Measurements from ENCODE around the gene SULT2B1. TPM values are rescaled to one million over a fixed set of nuclear protein-coding genes. Genes with fewer than 3 reads are reported as not detected.
A peak's percentile ranks its signal among the peaks of the same experiment; 100 is the strongest.
"Not testable (repeated sequence)": the region's sequence is repeated elsewhere in the genome, so short reads cannot be mapped to it uniquely, and the experiment has no call there.

SULT2B1 gene
- polyA plus RNA-seq, 2 of the 4 experiments (the other 2 are of a cell fraction) = 22.2 to 34.3 TPM

DNA sequence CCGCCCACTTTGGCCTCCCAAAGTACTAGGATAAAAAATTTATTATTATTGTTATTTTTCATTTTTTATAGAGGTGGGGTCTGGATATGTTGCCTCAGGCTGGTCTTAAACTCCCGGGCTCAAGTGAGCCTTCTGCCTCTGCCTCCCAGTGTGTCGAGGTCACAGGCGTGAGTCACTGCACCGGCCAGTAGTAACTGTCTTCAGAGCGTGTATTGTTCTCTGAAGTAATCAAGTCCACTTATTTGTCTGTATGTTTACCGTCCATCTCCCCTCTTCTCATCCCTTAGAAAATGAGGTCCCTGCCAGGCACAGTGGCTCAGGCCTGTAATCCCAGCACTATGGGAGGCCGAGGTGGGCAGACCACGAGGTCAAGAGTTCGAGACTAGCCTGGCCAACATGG, 18.2 kb upstream of the SULT2B1 start:
- Histone ChIP-seq H3K9me3 (peaks cover 7% of the 10 kb centered on the region; the same call in 2 of the 3 replicates), H3K4me3 (no peak overlapping the region), H3K4me2 (no peak overlapping the region), H3K27ac (peak overlapping the region in 1 of 2 experiments; percentile 30; a peak in 2 of 6 replicates), H3K4me1 (peaks cover under 1% of the 10 kb centered on the region; the same call in 1 of the 3 replicates)
- 64% methylated on average over 10 of the region's 10 CpGs for WGBS (ENCODE audit: missing lambda C conversion rate)
- TF ChIP-seq CHD4 (IDR thresholded peaks at IDR 0.05; ENCODE audit: borderline replicate concordance) (no peak), FOSL2 (IDR thresholded peaks at IDR 0.05) (no peak), FOSL2 (CRISPR knock-in tag; IDR thresholded peaks at IDR 0.05) (peak; percentile 10; the same call in 1 of the 2 replicates), ZC3H11A (IDR thresholded peaks at IDR 0.05) (no peak), JUN (IDR thresholded peaks at IDR 0.05) (no peak), EHMT2 (IDR thresholded peaks at IDR 0.05; ENCODE audit: low read depth) (no peak), FOXS1 (CRISPR knock-in tag; IDR thresholded peaks at IDR 0.05) (no peak)
- TF ChIP-seq, protein P1, sequence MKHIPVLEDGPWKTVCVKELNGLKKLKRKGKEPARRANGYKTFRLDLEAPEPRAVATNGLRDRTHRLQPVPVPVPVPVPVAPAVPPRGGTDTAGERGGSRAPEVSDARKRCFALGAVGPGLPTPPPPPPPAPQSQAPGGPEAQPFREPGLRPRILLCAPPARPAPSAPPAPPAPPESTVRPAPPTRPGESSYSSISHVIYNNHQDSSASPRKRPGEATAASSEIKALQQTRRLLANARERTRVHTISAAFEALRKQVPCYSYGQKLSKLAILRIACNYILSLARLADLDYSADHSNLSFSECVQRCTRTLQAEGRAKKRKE (CRISPR knock-in tag; IDR thresholded peaks at IDR 0.05; ENCODE audit: low read depth) = no peak
- POLR2A ChIA-PET = no interaction called here
- FAIRE-seq (no peak), ATAC-seq (peak in 1 of 2 experiments; percentile 41; a peak in 2 of 6 replicates), DNase-seq (ENCODE audit: low read depth in 1 of 2, low spot score in 1 of 2) (no peak)
- CTCF ChIA-PET = interaction anchor here (1.1 kb wide), 1 partner anchor 50 kb away, joined by 3 read pairs; no protein-coding TSS in a partner anchor

DNA sequence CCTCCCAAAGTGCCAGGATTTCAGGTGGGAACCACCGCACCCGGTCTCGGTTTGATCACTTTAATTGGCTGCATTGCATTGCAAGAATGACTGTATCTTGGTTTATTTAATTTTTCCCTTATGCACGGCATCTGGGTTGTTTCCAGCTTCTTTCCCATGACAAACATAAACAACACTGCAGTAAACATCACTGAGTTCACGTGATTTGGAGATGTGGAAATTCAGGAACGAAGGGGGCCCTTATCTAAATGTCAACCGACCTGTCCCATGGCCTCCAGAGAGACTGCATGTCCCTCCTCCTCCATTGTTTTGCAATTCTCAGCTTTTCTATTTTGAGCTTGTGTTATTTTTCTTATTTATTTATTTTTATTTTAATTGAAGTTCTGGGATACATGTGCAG, 14.4 kb upstream of the SULT2B1 start:
- Histone ChIP-seq H3K4me3 (no peak overlapping the region), H3K4me1 (peaks cover 20% of the 10 kb centered on the region), H3K4me2 (no peak overlapping the region), H3K27ac (peak overlapping the region in 1 of 2 experiments; percentile 16; a peak in 1 of 6 replicates), H3K9me3 (no peaks in the 10 kb centered on the region)
- CTCF ChIA-PET = interaction anchor here (1.1 to 6.8 kb wide), 6 partner anchors 10 to 46 kb away, joined by 3 to 42 read pairs (median 6); no protein-coding TSS in a partner anchor
- ATAC-seq (no peak), FAIRE-seq (no peak), DNase-seq (ENCODE audit: low read depth in 1 of 2, low spot score in 1 of 2) (no peak)
- POLR2A ChIA-PET = no interaction called here
- TF ChIP-seq MAFK (IDR thresholded peaks at IDR 0.05; ENCODE audit: partially characterized antibody) (no peak), HEYL (CRISPR knock-in tag; IDR thresholded peaks at IDR 0.05) (no peak), HDAC2 (IDR thresholded peaks at IDR 0.05) (no peak), FOSB (CRISPR knock-in tag; IDR thresholded peaks at IDR 0.05) (no peak), SREBF2 (IDR thresholded peaks at IDR 0.05) (no peak), NPAS2 (CRISPR knock-in tag; IDR thresholded peaks at IDR 0.05; ENCODE audit: borderline replicate concordance) (no peak), ZSCAN20 (CRISPR knock-in tag; IDR thresholded peaks at IDR 0.05) (no peak), JUNB (IDR thresholded peaks at IDR 0.05) (no peak), JUN (IDR thresholded peaks at IDR 0.05) (no peak)
- TF ChIP-seq, protein P1 (CRISPR knock-in tag; IDR thresholded peaks at IDR 0.05; ENCODE audit: low read depth) = no peak
- TF ChIP-seq, protein P2, sequence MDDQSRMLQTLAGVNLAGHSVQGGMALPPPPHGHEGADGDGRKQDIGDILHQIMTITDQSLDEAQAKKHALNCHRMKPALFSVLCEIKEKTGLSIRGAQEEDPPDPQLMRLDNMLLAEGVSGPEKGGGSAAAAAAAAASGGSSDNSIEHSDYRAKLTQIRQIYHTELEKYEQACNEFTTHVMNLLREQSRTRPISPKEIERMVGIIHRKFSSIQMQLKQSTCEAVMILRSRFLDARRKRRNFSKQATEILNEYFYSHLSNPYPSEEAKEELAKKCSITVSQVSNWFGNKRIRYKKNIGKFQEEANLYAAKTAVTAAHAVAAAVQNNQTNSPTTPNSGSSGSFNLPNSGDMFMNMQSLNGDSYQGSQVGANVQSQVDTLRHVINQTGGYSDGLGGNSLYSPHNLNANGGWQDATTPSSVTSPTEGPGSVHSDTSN (IDR thresholded peaks at IDR 0.05) = no peak
- TF ChIP-seq, protein P3, sequence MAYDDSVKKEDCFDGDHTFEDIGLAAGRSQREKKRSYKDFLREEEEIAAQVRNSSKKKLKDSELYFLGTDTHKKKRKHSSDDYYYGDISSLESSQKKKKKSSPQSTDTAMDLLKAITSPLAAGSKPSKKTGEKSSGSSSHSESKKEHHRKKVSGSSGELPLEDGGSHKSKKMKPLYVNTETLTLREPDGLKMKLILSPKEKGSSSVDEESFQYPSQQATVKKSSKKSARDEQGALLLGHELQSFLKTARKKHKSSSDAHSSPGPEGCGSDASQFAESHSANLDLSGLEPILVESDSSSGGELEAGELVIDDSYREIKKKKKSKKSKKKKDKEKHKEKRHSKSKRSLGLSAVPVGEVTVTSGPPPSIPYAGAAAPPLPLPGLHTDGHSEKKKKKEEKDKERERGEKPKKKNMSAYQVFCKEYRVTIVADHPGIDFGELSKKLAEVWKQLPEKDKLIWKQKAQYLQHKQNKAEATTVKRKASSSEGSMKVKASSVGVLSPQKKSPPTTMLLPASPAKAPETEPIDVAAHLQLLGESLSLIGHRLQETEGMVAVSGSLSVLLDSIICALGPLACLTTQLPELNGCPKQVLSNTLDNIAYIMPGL (CRISPR knock-in tag; IDR thresholded peaks at IDR 0.05; ENCODE audit: borderline replicate concordance) = no peak
- 73% methylated on average over 7 of the region's 7 CpGs for WGBS (ENCODE audit: missing lambda C conversion rate)

DNA sequence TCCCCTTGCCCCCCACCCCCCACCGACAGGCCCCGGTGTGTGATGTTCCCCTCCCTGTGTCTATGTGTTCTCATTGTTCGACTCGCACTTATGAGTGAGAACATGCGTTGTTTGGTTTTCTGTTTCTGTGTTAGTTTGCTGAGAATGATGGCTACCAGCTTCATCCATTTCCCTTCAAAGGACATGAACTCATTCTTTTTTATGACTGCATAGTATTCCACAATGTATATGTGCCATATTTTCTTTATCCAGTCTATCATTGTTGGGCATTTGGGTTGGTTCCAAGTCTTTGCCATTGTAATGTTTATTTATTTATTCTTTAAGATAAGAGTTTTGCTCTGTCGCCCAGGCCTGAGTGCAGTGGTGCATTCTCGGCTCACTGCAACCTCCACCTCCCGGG, 13.9 kb upstream of the SULT2B1 start:
- ATAC-seq; DNase-seq (ENCODE audit: low read depth in 1 of 2, low spot score in 1 of 2); H3K4me3 ChIP-seq; FAIRE-seq; H3K9me3 ChIP-seq; POLR2A ChIA-PET; H3K4me2 ChIP-seq: not testable (repeated sequence)
- peak overlapping the region in 1 of 2 experiments; percentile 71; a peak in 2 of 6 replicates for H3K27ac ChIP-seq
- WGBS (ENCODE audit: missing lambda C conversion rate) = 89% methylated on average over 8 of the region's 8 CpGs
- CTCF ChIA-PET = interaction anchor here (1.1 to 6.8 kb wide), 7 partner anchors 11 to 45 kb away, joined by 3 to 42 read pairs (median 9); no protein-coding TSS in a partner anchor
- peaks cover 23% of the 10 kb centered on the region for H3K4me1 ChIP-seq

All from A549 (cell line).